IPS DF 6.9 (cell line): ENCODE data around the gene ROBO1.

Source experiments
- DNase-seq: peaks from one replicate; pipeline ENCODE4 v3.0.0-alpha.2; 2013; ENCODE audit warnings: low read depth, low spot score
- H3K27ac ChIP-seq: one replicate; pipeline ENCODE4 v1.5.1; 2013; ENCODE audit warnings: low read length, control low read depth
- H3K27me3 ChIP-seq: 2 replicates; pipeline ENCODE4 v1.6.1; 2013; ENCODE audit warnings: mild to moderate bottlenecking, low read length; ENCODE audit not compliant: control insufficient read depth, insufficient read depth
- H3K36me3 ChIP-seq: 2 replicates; pipeline ENCODE4 v1.6.1; 2013; ENCODE audit warnings: low read length; ENCODE audit not compliant: control insufficient read depth, insufficient read depth
- H3K4me1 ChIP-seq: 2 replicates; pipeline ENCODE4 v1.6.1; 2013; ENCODE audit warnings: low read length; ENCODE audit not compliant: control insufficient read depth, insufficient read depth
- H3K4me3 ChIP-seq: 2 replicates; pipeline ENCODE4 v1.5.1; 2013; ENCODE audit warnings: mild to moderate bottlenecking, low read length
- H3K9me3 ChIP-seq: 2 replicates; pipeline ENCODE4 v1.6.1; 2013; ENCODE audit warnings: low read length, inconsistent platforms; ENCODE audit not compliant: control insufficient read depth, insufficient read depth
- WGBS: extraction: QIAGEN DNeasy Blood & Tissue Kit; methylation state at CpG from one replicate; pipeline ENCODE4 v1.1.7; 2013; ENCODE audit warnings: mixed read lengths, missing lambda C conversion rate; ENCODE audit not compliant: insufficient read length, insufficient coverage; 5-methylcytosine and 5-hydroxymethylcytosine counted together

ROBO1 gene

DNA sequence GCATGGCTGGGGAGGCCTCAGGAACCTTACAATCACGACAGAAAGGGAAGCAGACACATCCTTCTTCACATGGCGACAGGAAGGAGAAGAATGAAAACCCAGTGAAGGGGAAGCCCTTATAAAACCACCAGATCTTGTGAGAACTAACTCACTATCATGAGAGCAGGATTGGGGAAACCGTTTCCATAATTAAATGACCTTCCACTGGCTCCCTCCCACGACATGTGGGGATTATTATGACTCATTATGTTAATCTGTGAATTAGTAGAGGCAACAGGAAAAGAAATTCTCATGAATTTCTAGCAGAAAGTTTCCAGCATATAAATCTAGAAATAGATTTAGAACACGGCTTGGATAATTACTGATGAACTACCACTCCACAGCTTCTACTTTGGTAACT, 937.3 kb downstream of the ROBO1 start:
- WGBS: no CpG with 5 or more reads among the region's 5 CpGs
- Histone ChIP-seq H3K4me3 (no peak overlapping the region), H3K27ac (no peak overlapping the region), H3K4me1 (no peaks in the 10 kb centered on the region), H3K36me3 (no peaks in the 10 kb centered on the region), H3K27me3 (no peaks in the 10 kb centered on the region), H3K9me3 (no peaks in the 10 kb centered on the region)
- no peak for DNase-seq

DNA sequence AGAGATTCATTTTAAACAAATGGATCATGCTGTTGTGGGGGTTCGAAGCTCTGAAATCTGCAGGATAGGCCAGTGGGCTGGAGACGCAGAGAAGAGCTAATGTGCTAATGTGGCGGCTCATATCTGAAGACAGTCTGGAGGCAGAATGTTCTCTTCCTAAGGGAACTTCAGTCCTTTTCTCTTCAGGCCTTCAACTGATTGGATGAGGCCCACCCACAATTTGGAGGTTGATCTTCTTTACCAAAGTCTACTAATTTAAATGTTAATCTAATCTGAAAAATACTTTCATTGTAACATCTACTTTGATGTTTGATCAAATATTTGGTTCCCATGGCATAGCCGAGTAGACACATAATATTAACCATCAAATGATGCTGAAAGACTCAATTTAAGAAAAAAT, 940.2 kb downstream of the ROBO1 start:
- H3K27ac ChIP-seq: no peak overlapping the region
- H3K4me1 ChIP-seq: no peaks in the 10 kb centered on the region
- no peaks in the 10 kb centered on the region for H3K9me3 ChIP-seq
- no peaks in the 10 kb centered on the region for H3K36me3 ChIP-seq
- no peaks in the 10 kb centered on the region for H3K27me3 ChIP-seq
- no CpG with 5 or more reads among the region's 4 CpGs for WGBS
- DNase-seq: no peak
- no peak overlapping the region for H3K4me3 ChIP-seq

DNA sequence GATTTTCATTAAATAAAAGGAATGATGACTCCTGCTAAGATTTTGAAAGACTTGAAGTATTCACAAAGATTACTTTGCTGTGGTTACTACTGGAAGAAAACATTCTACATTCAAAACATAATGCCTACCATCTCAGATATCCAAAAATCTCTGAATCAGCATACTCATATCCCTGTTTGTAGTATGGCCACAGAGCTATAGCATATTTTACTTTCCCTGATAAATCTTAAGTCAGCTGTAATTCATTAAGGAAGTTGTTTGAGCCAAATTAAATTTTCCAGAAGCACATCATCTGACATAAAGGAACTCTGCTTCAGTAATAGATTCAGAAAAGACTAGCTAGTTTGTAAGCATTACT, 942.0 kb downstream of the ROBO1 start:
- Histone ChIP-seq H3K9me3 (no peaks in the 10 kb centered on the region), H3K36me3 (no peaks in the 10 kb centered on the region), H3K27ac (no peak overlapping the region), H3K4me1 (no peaks in the 10 kb centered on the region), H3K27me3 (no peaks in the 10 kb centered on the region), H3K4me3 (no peak overlapping the region)
- DNase-seq: no peak

DNA sequence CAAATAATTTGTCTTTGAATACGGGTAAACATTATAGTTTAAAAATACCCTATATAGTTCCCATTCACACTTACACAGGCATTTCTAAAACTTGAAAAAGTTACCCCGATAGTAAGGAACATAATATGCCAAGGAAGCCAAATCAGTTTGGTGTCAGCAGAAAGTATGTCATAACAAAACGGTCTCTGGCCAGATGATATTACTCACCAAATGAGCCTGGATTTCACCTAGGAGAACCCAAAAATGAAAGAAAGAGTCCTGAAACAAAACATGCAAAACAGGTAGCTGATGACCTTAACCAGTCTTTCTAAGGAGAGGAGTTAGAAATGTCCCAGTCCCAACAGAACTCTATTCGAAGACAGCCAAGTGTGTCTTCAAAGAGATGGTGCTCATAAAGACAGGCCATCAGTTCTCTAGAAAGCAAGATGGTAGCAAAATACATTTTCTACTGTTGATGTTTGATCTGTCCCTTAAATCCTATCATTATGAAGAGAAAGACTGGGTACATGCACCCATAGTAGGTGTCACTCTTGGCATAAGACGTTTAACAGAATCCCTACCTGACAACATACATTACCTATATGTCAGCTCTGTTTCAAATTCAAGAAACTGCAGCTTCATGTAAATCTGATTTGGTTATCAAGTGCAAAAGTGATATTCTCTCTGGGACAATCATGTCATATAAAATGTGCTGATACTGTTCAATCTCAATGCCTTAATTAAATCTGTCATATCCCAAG, 942.5 kb downstream of the ROBO1 start:
- Histone ChIP-seq H3K4me3 (no peak overlapping the region), H3K27me3 (no peaks in the 10 kb centered on the region), H3K36me3 (no peaks in the 10 kb centered on the region), H3K27ac (no peak overlapping the region), H3K9me3 (no peaks in the 10 kb centered on the region), H3K4me1 (no peaks in the 10 kb centered on the region)
- no peak for DNase-seq
- no CpG with 5 or more reads among the region's 5 CpGs for WGBS

DNA sequence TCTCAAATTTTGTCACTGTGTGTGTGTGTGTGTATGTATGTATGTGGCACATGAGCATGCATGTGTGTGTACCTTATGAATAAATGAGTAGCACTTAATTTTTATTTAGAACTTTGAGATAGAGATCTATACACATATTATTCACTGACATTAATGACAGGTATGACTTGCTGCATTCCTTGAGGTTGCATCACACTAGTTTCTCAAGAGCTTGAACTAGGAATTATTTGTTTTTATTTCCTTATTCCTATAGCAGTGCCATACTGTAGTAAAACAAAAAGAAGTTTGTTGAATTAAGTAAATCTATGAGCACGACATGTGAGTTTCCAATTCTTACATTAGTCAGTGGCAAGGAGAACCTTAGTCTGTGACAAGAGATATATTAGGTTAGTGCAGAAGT, 943.9 kb downstream of the ROBO1 start:
- no peak overlapping the region for H3K27ac ChIP-seq
- no peak overlapping the region for H3K4me3 ChIP-seq
- no peaks in the 10 kb centered on the region for H3K27me3 ChIP-seq
- WGBS: no CpG with 5 or more reads among the region's 1 CpG
- no peaks in the 10 kb centered on the region for H3K9me3 ChIP-seq
- no peaks in the 10 kb centered on the region for H3K4me1 ChIP-seq
- no peaks in the 10 kb centered on the region for H3K36me3 ChIP-seq
- no peak for DNase-seq

DNA sequence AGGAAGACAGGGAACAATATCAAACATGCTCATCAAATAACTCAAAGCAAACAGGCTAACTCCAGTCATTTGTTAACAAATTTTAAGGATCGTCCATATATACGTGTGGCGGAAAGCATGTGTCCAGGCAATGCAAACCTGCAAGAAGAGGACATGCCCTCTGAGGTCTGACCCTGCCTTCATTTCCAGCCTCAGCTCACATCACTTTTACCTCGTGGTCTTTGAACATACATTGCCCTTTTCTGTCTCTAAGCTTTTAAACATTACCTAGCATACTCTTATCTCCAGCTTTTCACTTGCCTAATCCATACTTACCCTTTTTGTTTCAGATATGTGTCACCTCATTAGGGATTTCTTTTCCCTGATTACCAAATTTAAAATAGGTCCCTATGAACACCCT, 944.4 kb downstream of the ROBO1 start:
- no peak for DNase-seq
- Histone ChIP-seq H3K36me3 (0 out of 2 replicates have a peak, but pooled peaks cover under 1% of the 10 kb centered on the region), H3K27me3 (no peaks in the 10 kb centered on the region), H3K4me3 (no peak overlapping the region), H3K4me1 (peaks cover under 1% of the 10 kb centered on the region; the same call in 1 of the 2 replicates), H3K9me3 (no peaks in the 10 kb centered on the region), H3K27ac (no peak overlapping the region)
- WGBS: no CpG with 5 or more reads among the region's 4 CpGs

DNA sequence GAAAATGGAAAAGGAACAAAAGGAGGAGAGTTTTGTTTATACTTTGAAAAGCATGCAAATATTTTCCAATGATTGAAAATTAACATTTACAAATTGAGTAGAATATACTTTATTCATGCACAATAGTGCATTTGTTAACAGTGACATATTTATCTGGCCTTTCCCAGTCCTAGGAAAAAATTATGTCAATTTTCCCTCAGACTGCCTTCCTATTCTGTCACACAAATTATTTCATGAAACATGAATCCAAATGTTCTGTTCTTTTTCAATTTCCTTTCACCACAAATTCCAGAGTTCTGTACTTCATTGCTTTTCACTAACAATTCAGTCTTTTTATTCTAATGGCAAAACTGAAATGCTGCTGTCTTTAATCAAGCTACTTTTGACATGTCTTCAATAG, 945.1 kb downstream of the ROBO1 start:
- H3K27me3 ChIP-seq: no peaks in the 10 kb centered on the region
- no peaks in the 10 kb centered on the region for H3K9me3 ChIP-seq
- peaks cover 1% of the 10 kb centered on the region; the same call in 1 of the 2 replicates for H3K4me1 ChIP-seq
- 0 out of 2 replicates have a peak, but pooled peaks cover 2% of the 10 kb centered on the region for H3K36me3 ChIP-seq
- DNase-seq: no peak
- no peak overlapping the region for H3K27ac ChIP-seq
- H3K4me3 ChIP-seq: no peak overlapping the region

DNA sequence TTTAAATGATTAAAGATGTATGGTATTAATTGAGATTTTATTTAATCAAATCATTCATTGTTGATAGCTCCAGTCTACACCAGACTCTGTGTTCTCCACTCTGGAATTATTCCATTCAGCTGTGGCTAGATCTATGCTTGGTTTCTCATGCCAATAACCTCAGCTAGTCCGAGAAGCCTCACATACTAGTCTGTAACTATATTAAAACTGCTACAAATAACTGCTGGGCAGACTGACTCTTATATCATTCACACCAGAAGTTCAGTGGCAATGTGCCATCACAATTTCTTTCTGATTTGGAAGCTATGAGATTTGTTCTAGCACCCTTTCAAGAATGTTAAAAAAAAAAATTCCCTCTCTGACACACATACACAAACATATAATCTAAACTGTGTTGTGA, 947.3 kb downstream of the ROBO1 start:
- no peaks in the 10 kb centered on the region for H3K9me3 ChIP-seq
- no peak overlapping the region for H3K4me3 ChIP-seq
- no peak overlapping the region for H3K27ac ChIP-seq
- 0 out of 2 replicates have a peak, but pooled peaks cover 2% of the 10 kb centered on the region for H3K36me3 ChIP-seq
- peaks cover 1% of the 10 kb centered on the region; the same call in 1 of the 2 replicates for H3K4me1 ChIP-seq
- no peak for DNase-seq
- WGBS: no CpG with 5 or more reads among the region's 1 CpG
- H3K27me3 ChIP-seq: no peaks in the 10 kb centered on the region

DNA sequence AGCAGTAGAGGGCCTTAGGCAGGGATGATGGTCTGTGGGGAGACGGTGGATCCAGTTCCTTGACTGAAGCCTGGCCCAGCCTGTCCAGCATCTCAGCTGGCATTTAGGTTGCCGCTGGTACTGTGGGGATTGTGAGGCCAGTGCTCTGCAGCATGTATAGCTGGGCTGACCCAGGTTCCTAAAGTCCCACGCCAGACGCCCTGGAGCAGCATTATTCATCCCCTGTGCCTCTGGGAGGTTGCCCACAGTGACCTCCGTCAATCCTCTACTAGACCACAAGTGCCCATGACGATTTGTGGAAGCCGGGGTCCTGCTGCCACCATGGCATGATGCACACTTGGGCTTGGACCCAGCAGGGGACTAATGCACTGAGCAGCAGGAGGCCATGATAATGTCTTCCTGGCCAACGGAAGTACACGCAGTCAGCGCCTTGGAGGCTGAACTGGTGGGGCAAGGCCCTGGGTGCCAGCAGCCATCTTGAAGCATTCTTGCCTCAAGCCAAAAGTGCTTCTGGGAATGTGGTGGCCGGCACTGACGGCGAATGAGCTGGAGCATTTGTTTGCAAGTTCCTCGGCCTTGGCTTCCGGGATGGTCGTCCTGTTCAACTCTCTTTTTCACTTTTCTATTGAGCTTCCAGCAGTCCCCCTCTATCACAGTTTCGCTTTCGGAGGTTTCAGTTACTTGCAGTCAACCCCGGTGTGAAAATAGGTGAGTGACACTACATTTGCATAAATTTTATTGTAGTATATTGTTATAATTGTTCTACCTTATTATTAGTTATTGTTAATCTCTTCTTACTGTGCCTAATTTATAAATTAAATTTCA, 949.4 kb downstream of the ROBO1 start:
- no peak for DNase-seq
- Histone ChIP-seq H3K9me3 (no peaks in the 10 kb centered on the region), H3K4me1 (peaks cover 1% of the 10 kb centered on the region; the same call in 1 of the 2 replicates), H3K36me3 (0 out of 2 replicates have a peak, but pooled peaks cover 2% of the 10 kb centered on the region), H3K4me3 (no peak overlapping the region), H3K27ac (no peak overlapping the region), H3K27me3 (no peaks in the 10 kb centered on the region)
- no CpG with 5 or more reads among the region's 19 CpGs for WGBS

DNA sequence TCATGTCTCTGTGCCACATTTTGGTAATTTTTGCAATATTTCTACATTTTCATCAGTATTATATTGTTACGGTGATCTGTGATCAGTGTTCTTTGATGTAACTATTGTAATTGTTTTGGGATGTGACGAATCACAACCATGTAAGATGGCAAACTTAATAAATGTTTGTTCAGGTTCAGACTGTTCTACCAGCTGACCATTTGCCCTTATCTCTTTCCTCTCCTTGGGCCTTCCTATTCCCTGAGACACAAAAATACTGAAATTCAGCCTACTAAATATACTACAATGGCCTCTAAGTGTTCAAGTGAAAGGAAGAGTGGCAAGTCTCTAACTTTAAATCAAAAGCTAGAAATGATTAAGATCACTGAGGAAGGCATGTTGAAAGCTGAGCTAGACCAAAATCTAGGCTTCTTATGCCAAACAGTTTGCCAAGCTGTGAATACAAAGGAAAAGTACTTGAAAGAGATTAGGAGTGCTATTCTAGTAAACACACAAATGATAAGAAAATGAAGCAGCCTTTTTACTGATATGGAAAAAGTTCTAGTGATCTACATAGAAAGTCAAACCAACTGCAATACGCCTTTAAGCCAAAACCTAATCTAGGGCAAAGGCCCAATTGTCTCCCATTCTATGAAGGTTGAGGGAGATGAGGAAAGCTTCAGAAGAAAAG, 952.8 kb downstream of the ROBO1 start:
- Histone ChIP-seq H3K27me3 (no peaks in the 10 kb centered on the region), H3K4me1 (peaks cover 1% of the 10 kb centered on the region; the same call in 1 of the 2 replicates), H3K36me3 (0 out of 2 replicates have a peak, but pooled peaks cover 2% of the 10 kb centered on the region), H3K9me3 (no peaks in the 10 kb centered on the region), H3K4me3 (no peak overlapping the region), H3K27ac (no peak overlapping the region)
- no peak for DNase-seq
- no CpG with 5 or more reads among the region's 3 CpGs for WGBS
